HG02610 (cell line): ENCODE measurements around the gene SLC25A45.

ENCODE experiments used
- ATAC-seq: cut with Tn5 transposase; IDR thresholded peaks from one replicate; pipeline ENCODE4 v1.9.1; 2021; ENCODE audit warnings: mild to moderate bottlenecking, moderate library complexity; ENCODE audit not compliant: unreplicated experiment

The SLC25A45 gene

DNA sequence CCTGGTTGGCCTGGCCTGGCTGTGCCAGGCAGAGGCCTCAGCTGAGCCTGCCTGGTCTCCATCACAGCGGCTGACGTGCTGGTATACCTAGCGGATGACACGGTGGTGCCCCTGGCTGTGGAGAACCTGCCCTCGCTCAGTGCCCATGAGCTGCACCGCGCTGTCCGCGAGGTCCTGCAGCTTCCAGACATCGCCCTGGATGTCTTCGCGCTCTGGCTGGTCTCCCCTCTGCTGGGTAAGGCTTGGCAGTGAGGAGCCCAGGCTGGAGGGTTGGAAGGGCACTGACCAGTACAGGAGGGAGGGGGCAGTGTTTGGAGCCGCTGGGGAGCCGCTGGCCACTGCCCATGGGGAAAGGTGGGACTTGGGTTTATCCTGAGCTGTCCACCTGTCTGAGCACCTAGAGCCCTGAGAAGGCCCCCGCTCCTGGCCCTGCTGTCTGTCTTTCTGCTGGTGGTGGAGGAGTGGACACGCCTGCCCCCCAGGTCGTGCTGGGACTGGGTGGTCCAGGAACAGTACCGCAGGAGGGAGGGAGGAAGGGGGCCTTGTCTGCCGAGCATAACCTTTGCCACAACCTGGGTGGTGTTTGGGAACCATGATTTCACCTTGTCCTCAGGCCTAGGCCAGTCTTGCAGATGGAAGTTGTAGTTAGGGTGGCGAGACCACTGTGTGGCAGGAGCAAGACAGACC is 7.0 kb upstream of the SLC25A45 start:
- no peak for ATAC-seq

DNA sequence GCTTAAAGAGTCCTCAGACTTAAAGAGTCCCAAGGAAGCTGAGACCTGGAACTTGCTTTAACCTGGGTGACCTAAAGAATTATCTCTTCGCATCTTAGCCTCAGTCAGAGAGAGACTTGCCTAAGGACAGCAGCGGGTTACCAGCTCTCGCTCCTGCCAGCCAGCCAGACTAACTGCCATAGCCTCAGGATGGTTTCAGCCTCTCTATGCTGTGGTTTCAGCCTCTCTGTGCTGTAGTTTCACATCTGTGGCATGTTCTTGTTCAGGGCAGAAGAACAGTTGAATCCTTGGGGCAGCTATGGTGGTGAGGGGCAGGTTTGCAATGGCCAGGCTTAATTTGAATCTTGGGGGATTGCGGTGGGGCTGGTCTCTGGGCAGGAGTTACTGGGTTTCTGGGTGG is 6.3 kb upstream of the SLC25A45 start:
- no peak for ATAC-seq

DNA sequence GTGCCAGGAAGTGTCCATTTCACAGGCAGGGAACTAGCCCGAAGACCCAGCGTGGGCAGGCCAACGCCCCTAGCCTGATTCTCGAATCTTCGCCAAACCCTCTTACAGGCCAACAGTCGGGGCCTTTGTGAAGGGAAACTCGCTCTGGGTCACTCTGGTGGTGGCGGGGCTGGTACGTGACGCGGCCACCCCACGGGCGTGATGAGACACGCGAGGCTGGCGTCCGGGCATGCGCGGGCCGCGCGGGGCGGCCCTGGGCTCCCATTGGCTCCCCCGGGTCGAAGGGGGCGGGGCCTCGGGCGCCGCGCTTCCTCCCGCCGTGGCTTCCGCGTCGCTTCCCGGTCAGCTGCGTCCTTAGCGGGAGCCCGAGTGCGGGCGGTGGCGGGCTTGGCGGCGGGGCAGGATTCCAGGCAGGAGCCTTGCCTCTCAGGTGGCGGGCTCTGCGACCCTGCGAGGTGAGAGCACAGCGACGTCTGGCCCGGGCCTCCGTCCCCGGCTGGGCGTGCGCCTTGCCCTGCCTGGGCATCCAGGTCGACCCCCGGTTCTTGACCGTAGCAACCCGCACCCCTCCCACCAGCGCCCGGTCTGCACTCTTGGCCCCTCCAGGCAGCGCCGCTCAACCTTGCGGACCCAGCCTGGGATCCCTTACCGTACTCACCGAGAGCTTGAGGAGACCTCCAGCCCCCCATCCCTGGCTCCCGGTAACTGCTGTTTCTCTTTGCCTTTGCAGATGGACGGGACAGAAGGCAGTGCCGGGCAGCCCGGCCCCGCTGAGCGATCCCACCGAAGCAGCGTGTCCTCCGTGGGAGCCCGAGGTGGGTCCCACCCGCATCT is 4.1 kb upstream of the SLC25A45 start, which contains the start of gene FRMD8:
TSS of gene FRMD8 (plus strand) at position 331 of the 834 bp plus-strand sequence. CDS start at position 731, 400 bp downstream.
- ATAC-seq = peak; percentile 37

DNA sequence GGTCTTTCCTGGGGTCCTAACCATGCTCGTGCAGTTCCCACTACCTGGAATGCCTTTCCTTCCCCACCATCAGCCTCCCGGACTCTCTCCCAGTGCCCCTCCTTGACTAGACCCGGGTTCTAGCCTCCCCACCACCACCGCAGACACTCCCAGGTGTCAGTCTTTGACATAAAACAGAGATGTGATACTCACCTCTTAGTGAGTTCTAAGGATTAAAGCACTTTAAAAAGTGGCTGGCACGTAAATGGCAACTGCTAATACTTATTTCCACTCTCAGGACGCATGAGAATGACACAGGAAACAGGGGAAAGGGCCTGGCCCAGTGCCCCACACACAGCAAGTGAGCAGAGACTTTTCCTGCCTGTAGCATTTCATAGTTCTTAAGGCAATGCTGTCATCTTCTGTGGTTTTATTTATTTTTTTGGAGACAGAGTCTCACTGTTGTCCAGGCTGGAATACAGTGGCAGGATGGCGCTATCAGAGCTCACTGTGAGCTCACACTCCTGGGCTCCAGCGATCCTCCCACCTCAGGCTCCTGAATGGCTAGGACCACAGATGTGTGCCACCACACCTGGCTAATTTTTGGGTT is 1.9 kb upstream of the SLC25A45 start:
- no peak for ATAC-seq

DNA sequence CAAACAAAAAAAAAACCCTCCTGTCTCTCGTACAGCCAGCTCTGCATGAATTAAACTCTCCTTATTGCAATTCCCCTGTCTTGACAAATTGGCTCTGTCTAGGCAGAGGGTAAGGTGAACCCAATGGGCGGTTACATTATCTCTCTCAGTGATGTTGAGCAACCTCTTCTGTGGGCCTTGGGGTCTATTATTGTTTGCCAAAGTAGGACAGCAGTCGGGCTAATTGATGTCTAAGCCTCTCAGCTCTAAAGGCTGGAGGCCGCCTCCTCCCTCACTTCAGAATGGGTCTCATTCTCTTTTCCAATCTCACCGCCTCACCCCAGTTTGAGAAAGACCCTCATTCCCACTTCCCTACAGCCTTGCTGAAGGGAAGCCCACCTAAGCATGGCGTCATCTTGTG is 1.3 kb upstream of the SLC25A45 start:
- ATAC-seq = no peak

DNA sequence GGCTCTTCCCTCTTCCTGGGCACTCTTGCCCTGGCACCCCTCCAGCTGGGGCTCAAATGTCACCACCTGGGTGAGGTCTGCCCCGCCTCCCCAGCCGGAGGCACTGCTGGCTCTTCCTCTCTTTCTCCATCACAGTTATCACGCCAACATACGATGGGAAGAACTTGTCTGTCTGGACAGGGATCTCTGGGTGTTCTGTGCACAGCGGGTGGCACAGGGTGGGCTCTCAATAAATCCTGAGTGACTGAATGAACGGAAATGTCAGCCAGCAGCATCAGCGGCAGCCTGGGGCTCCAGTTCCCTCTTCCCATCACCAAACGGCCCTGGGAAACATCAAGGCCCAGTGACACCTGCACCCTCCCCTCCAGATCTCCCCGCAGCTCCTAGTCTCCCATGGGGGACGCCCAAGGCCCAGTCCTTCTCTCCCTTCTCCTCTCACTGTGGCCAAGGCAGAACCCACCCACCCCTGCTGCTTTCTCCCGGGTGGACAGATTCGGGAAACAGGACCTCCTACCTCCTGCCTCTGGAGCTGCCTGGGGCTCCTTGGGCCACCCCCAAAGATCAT is 440 bp upstream of the SLC25A45 start:
- ATAC-seq = no peak

DNA sequence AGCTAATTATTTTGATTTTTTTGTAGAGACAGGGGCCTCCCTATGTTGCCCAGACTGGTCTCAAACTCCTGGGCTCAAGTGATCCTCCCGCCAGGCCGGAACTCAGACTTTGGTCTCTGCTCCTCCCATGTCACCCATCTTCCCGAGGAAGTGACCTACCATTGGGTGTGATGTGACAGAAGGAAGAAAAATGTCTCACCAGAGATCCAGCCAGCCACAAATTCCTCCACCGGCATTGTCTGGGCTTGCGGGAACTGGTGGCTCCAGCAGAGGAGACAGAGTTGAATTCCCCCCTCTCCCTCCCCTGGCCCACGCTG is 772 bp downstream of the SLC25A45 start:
- ATAC-seq = no peak

DNA sequence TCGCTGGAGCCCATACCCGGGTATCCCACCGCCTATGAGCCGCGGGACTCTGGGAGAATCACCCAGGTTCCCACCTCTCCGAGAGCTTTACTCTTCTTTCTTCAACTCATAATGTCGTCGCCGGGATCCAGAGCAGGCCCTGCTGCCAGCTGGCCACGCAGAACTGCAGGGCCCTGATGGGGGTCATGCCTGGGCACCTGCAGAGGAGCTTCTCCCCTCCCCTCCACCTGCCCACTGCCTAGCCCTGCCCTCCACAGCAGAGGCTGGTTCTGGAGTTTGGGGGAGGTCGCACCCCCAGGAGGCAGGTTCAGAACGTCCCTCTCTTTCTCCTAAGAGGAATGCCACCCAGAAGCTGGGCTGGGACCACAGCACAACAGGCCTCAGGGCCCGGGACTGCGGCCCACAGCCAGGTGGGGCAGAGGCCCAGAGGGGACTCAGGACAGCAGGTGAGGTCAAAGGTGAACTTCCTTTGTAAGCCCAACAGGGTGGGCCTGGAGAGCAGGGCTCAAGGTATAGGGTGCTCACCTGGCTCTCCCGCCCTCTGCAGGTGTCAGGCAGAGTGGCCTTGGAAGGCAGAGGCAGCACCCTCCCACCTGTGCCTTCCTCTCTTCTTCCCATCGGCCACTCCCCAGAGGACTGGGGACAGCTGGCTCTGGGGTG is 1.9 kb downstream of the SLC25A45 start:
- no peak for ATAC-seq

DNA sequence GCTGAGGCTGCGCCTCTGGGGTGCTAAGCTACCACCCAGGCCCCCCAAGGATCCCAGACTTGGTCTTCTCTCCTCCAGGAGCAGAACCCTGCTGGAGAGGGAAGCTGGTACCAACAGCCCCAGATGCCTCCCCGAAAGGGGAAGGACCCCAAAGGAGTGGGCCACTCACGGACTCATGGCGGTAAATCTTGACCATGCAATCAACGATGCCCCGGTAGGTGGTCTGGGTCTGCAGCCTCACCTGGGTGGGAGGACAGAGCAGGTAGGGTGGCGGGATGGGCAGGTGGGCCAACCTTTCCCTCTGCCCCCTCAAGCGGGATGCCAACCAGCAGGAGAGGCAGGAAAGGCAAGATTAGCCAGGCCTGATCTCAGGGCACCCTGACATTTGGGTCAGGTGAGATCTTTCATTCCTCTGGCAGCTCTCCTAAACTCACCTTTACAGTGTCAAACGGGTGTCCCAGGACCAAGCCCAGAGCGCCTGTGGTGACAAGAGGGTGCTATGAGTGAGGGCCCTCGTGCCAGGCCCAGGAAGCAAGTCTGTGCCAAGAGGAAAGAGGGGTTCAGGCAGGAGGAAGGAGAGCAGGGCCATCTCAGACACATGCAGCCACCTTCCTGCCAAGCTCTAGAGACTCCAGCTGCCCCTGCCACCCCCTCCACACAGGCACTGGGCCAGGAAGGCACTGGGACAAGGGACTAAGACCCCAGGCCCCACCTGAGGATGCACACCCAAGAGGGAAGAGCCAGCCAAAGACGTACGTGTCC is 2.6 kb downstream of the SLC25A45 start:
- ATAC-seq = no peak

DNA sequence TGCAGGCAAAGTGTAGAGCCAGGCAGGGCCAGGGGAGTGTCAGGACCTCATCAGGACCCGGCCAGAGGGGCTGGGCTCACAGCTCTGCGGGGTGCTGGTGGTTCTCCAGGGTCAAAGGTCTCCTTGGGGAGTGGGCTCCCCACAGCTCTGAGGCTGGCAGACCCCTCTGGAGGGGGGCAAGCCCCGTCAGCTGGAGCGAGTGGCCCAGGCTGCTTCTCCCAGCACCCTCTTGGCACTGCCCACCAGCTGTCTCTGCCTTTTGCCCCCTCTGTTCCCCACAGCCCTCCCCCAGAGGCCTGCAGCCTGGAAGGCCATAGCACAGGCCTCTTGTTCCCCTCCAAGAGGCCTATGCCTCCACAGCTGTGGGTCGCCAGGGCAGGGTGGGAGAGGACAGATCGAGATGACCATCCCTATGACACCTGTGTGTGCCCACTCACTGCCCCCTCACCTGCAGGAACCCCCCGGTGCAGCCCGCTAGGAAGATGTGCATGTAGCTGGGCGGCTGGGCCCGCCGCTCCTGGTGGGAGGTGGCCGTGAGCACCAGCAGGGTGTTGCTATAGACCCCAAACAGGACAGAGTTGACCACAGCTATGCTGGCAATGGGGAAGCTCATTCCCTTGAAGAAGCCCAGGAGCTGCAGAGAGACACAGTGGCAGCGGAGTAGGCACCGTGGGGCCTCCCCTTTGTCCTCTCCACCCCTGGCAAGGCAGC is 3.4 kb downstream of the SLC25A45 start:
- ATAC-seq = no peak

DNA sequence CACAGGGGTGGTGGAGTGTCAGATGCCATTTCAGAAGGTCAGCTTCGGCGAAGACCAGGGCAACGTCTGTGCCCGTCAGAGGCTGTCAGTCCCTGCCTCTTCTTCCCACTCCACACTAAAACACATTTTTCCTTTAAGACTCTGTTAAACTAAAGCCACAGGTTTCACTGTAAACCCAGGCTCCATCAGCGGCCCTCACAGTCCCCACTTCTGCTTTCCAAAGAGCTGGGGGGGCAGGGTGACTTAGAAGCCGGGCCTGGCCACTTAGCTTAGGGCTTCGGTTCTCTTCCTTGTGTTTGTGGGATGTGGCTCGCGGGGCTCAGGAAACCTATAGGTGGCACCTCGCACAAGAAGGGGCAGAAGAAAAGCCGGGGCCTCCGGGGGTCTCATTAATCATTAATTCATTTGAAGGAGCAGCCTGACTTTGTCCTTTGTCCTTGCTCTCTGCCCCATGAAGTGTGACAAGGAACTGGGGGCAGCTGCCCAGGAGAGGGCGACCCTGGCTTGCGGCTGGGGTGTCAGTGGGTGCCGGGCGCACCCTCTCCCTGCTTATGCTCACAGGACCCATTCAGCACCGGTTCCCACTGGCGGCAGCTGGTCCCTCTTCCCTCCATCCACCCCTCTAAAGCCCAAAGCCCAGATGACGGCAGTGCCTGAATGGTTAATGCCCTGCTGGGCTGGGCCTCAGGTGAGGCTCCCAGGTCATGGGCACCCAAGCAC is 4.1 kb downstream of the SLC25A45 start:
- no peak for ATAC-seq

DNA sequence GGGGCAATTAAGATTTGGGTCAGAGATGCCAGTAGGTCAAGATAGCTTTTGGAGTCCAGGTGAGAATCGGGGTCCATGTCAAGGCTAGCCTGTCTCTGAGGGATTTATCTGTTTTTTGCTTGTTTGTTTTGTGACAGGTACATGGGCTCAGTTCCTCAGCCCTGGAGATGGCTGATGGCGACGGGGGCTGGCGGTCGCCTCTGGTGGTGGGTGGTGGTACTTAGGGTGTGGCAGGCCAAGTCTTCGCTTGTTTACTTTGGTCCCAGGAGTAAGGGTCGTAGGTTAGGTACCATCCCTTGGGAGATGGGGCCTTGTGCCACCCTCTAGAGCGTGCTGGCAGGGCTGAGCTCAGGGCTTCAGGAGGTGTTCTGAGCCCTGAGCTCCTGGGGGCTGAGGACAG is 4.7 kb downstream of the SLC25A45 start:
- no peak for ATAC-seq

DNA sequence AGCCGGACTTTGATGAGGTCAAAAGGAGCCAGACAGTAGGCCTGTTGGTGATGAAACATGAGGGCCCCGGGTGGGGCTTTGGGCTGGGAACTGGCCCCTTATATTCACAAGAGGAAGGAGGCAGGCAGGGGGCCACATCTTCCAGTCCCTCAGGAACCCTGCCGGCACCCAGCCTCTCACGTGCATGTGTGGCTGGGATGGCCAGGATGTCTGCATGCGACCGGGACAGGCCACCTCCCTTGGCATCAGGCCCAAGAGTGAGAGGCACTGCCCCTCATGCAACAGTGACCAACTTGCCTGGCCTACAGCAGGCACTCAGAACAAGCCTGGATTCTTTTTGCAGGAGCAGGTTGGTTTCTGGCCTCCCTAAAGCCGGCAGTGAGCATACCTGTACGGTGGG is 5.4 kb downstream of the SLC25A45 start:
- ATAC-seq = no peak

DNA sequence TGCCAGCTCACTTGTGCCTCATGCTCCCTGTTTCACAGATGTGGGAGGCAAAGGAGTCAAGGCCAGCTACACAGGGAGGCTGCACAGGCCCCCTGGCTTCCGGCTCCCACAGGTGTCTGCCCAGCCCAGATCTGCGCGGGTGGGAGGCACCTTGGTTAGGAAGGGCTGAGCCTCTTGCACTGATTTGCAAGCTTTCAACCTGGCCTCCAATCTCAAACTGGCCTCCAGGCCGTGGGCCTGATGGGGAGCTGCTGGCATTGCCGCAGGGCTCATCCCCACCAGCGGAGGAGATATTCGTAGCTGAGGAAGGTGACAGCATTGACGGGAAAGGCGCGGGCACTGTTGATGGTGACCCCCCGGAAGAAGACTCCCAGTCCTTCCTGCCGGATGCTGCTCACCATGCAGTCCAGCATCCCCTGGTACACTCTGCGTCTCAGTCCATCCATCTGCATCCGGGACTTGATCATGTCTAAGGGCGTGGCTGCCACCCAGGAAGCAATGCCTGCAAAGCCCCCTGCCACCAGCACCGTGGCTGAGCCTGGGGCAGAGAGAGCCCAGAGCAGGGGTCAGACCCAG is 6.2 kb downstream of the SLC25A45 start:
- ATAC-seq = no peak

DNA sequence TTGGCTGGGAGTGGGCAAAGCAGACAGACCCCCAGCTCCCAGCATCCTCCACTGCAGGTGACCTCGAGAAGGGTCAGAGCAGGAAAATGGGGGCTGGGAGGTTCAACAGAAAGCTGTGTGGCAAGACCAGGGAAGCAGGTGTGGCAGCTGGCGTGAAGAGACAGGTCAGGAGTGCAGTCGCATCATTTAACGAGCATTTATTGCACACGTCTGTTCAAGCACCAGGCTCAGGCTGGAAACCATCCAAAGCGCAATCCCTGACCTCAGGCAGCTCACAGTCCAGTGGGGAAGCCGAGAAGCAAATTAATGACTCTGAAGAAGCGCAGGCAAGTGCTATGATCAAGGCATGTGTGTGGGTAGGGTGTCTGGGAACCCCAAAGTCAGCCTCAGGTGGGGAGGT is 7.4 kb downstream of the SLC25A45 start:
- ATAC-seq = no peak

DNA sequence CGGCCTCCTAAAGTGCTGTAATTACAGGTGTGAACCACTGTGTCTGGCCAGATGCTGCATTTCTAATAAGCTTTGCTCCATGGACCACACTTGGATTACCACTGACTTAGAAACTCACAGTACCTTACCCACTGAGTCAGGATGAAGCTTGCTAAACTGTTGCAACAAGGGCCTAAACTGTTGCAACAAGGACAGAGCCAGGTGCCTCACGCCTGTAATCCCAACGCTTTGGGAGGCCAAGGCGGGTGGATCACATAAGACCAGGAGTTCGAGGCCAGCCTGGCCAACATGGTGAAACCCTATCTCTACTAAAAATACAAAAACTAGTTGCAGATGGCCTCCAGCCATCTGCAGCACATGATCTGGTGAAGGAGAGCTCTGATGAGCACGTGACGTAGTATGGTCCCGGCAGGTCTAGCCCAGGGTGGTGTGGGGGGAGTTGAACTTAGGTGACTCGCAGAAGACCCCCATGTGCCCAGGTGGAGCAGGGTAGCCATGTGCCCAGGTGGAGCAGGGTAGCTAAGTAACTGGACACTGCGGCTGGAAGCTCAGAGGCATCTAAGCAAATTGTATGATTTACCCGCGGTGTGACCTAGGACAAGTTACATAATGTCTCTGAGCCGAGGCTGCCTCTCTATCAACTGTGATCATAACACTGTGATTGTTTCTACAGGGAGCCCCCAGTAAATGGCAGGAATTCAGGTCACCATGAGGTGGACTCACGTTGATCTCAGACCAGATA is 8.4 kb downstream of the SLC25A45 start:
- no peak for ATAC-seq

DNA sequence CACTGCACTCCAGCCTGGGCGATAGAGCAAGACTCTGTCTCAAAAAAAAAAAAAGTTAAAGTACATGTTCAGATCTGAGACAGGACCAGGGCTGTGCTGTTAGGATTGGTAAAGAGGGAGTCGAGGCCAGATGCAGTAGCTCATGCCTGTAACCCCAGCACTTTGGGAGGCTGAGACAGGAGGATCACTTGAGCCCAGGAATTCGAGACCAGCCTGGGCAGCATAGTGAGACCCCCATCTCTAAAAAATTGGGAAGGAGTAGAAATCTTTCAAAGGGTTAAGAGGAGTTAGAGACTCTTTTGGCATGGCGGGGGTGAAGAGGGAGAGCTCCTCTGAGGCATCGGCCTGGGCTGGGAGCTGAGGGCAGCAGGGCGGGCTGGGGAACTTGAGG is 11.8 kb downstream of the SLC25A45 start:
- no peak for ATAC-seq

DNA sequence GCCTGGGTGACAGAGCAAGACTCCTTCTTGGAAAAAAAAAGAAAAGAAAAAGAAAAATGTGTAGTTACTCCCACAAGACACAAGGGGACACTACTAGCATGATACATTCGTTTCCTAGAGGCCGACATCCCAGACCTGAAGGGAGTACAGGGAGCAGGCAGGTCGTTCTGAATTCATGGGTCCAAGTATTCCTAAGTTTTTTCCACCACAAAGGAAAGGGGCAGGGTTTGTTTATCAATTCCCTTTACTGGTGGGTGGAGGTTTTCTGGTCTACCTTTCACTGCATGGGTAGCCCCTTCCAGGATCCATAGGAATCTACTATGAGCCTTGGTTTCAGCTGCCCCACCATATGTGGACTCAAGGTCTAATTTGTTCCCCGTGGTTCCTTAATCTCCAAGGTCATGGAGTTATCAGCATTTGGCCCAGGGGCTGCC is 16.1 kb downstream of the SLC25A45 start:
- ATAC-seq = no peak
